ENCODE measurements around the gene RAP2A.

Gene RAP2A

DNA sequence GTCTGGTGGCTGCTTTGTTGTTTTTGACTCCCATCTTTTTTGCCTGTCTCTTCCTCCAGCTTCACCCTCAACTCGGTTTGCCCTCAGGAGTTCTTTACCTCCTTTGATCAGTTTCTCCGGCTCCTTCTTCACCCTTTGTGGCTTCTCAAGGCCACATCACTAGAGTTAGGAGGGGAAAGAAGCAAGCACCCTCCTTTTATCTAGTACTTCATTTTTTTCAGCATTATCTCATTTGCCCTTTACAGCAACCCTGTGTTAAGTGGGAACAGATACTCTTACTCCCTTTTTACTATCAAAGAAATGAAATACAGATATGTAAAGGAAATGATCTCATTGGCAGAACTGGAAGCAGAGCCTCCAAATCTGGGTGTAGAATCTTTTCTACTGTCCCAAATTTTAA lies 26.9 kb downstream of the RAP2A start:
- H3K4me3 ChIP-seq (ENCODE audit: low read depth, low read length), result peak overlapping the region; percentile 16
- TF ChIP-seq, protein P1, sequence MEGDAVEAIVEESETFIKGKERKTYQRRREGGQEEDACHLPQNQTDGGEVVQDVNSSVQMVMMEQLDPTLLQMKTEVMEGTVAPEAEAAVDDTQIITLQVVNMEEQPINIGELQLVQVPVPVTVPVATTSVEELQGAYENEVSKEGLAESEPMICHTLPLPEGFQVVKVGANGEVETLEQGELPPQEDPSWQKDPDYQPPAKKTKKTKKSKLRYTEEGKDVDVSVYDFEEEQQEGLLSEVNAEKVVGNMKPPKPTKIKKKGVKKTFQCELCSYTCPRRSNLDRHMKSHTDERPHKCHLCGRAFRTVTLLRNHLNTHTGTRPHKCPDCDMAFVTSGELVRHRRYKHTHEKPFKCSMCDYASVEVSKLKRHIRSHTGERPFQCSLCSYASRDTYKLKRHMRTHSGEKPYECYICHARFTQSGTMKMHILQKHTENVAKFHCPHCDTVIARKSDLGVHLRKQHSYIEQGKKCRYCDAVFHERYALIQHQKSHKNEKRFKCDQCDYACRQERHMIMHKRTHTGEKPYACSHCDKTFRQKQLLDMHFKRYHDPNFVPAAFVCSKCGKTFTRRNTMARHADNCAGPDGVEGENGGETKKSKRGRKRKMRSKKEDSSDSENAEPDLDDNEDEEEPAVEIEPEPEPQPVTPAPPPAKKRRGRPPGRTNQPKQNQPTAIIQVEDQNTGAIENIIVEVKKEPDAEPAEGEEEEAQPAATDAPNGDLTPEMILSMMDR (IDR thresholded peaks at IDR 0.05; ENCODE audit: borderline replicate concordance, insufficient read depth, low read depth, low read length), result no peak

DNA sequence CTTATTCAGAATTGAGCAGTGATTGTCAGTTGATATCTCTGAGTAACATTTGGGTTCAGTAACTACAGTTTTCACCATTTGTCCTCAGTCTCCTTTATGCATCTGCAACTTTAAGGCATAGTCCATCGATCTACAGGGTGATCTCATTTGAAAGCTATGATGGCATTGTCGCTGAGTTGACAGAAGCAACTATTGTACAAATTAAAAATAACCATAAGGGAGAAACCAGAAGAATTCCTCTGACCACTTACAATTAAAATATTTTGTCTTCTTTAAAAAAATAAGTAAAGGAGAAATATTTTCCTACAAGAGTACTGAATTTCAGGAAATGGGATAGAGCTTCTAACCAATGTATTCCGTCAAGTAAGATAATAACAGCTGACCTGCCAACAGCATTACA lies 30.6 kb downstream of the RAP2A start:
- H3K4me3 ChIP-seq (ENCODE audit: low read depth, low read length), result no peak overlapping the region
- TF ChIP-seq, protein P1 (IDR thresholded peaks at IDR 0.05; ENCODE audit: borderline replicate concordance, insufficient read depth, low read depth, low read length), result no peak

DNA sequence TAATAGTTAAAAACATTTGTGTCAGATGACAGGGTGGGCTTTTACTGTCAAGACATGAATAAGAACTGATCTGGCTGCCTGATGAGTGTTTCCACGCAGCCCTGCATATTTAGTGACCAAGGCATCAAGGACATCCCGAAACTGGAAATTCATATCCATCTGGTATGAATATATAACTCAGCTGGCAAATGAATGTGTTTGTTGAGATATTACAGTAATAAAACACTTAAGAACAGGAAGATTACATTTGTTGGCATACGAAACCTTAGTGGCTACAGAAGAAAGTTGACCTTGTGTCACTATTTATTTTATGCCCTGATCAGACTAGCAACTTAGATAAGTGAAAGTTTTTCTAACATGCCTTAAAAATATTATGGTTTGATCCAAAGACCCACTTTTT lies 32.8 kb downstream of the RAP2A start:
- H3K4me3 ChIP-seq (ENCODE audit: low read depth, low read length), result no peak overlapping the region
- TF ChIP-seq, protein P1 (IDR thresholded peaks at IDR 0.05; ENCODE audit: borderline replicate concordance, insufficient read depth, low read depth, low read length), result no peak

GRCh38 chr13:97468331-97468730 lies 34.4 kb downstream of the RAP2A start:
- H3K4me3 ChIP-seq (ENCODE audit: low read depth, low read length), result no peak overlapping the region

DNA sequence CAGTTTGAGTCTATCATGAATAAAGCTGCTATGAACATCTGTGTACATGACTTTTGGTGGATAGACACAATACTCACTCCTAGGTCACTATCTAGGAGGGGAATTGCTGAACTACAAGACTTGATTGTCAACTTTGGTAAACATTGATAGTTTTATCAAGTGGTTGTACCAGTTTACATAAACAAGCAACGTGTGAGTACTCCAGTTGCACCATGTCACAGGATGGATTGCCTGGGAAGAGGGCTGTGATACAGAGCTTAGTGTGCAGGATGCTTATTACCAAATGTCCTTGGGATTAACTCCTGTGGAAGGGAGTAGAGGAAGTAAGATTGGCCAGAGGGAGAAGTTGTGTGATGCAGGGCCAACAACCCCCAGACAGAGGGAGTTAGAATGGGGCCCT lies 37.7 kb downstream of the RAP2A start:
- H3K4me3 ChIP-seq (ENCODE audit: low read depth, low read length), result no peak overlapping the region
- TF ChIP-seq, protein P1 (IDR thresholded peaks at IDR 0.05; ENCODE audit: borderline replicate concordance, insufficient read depth, low read depth, low read length), result no peak

More at GRCh38 chr13:97468331-97468730, 34.4 kb downstream of the RAP2A start:
- TF ChIP-seq, protein P1 (IDR thresholded peaks at IDR 0.05; ENCODE audit: borderline replicate concordance, insufficient read depth, low read depth, low read length), result no peak

DNA sequence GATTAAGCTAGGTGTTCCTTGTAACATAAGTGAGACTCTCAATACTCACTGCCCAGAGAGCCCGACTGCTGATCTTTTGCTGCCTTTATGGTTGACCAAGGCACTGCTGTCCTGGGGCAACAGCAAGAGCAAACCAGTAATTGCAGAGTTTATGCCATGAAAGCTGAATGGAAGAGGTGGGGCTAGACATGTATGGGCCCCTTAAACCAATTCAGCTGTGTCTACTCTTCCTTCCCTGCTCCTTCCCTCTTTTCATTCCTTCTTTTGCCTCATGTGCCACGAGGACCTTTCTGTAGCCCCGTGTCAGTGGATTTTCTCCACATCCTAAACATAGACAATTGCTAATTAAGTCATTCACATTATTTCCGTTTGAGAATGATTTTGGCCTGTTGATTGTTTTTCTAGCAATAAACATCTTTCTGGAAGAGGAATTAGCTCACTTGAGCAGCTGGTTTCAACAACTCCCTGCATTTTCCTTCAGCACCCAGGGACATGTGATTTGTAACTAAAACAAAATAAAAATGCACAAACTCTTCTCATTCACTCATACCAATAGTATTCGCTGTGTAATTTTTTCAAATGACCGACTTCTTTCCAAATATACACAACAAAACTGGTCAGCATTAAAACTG lies 40.5 kb downstream of the RAP2A start:
- H3K4me3 ChIP-seq (ENCODE audit: low read depth, low read length), result no peak overlapping the region
- TF ChIP-seq, protein P1 (IDR thresholded peaks at IDR 0.05; ENCODE audit: borderline replicate concordance, insufficient read depth, low read depth, low read length), result no peak

DNA sequence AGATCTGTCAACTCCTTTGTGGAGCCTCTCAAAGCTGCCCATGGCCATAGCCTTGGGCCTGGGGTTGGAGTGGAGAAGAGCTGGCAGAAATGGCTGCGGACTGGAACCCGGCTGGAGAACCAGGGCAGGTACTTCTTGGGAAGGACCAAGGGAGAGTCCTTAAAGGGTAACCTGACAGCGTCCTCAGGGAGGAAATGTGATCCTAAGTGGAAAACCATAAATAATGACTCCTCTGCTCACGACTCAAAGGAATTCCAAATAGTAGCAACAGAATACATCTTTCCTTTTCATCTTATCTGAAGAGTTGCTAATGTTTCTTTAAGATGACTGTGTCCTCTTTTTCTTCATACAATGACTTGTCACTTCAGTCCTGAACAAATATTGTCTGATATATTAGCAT lies 41.0 kb downstream of the RAP2A start:
- TF ChIP-seq, protein P1 (IDR thresholded peaks at IDR 0.05; ENCODE audit: borderline replicate concordance, insufficient read depth, low read depth, low read length), result no peak
- no peak overlapping the region for H3K4me3 ChIP-seq (ENCODE audit: low read depth, low read length)

Data from GM12875 (cell line).